Measurements from ENCODE around the gene C5. TPM values are rescaled to one million over a fixed set of nuclear protein-coding genes. Genes with fewer than 3 reads are reported as not detected.

The C5 gene
- total and polyA plus RNA-seq, 2 donors from 2014 or later, result 3.5 to 4.6 TPM

DNA sequence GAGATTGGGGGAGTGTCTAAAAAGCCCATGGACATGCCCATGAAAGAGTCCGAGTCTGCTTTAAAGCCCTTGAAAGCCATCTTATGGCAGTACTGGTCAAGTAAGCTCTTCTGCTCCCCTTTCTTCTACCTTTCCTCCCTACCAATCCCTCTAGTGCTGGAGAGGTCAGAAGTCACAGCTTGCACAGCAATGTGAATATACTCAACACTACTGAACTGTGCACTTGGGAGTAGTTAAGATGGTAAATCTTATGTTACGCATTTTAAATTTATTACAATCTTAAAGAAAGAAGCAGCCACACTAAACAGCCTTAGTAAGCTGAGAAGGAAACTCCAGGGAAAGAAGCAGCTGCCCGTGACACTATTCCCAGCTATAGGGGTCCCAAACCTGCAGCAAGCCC lies 111.2 kb downstream of the C5 start:
- DNase-seq, result peak in 3 of 5 donors; percentile 41 to 80 (median 79)
- Histone ChIP-seq H3K4me1 (ENCODE audit: control insufficient read depth in 2 of 3, insufficient read depth in 2 of 3, low read depth in 1 of 3, low read length in 3 of 3) (peaks cover 2 to 29% (median 16%) of the 10 kb centered on the region in 3 donors), H3K27me3 (ENCODE audit: control insufficient read depth, insufficient read depth, low read length) (no peaks in the 10 kb centered on the region), H3K27ac (ENCODE audit: low read depth in 2 of 2, low read length in 2 of 2) (no peak overlapping the region), H3K9me3 (ENCODE audit: control insufficient read depth in 2 of 3, insufficient read depth in 1 of 3, low read length in 3 of 3) (no peaks in the 10 kb centered on the region), H3K9ac (ENCODE audit: low read length in 3 of 3) (no peak overlapping the region), H3K36me3 (ENCODE audit: control insufficient read depth in 2 of 3, insufficient read depth in 3 of 3, low read length in 3 of 3) (no peaks in the 10 kb centered on the region), H3K4me3 (ENCODE audit: low read length in 3 of 3) (no peak overlapping the region)
- intact Hi-C loops (cut with DNase I), result no loop called here
- no peak for FAIRE-seq
- TF ChIP-seq, protein P1, sequence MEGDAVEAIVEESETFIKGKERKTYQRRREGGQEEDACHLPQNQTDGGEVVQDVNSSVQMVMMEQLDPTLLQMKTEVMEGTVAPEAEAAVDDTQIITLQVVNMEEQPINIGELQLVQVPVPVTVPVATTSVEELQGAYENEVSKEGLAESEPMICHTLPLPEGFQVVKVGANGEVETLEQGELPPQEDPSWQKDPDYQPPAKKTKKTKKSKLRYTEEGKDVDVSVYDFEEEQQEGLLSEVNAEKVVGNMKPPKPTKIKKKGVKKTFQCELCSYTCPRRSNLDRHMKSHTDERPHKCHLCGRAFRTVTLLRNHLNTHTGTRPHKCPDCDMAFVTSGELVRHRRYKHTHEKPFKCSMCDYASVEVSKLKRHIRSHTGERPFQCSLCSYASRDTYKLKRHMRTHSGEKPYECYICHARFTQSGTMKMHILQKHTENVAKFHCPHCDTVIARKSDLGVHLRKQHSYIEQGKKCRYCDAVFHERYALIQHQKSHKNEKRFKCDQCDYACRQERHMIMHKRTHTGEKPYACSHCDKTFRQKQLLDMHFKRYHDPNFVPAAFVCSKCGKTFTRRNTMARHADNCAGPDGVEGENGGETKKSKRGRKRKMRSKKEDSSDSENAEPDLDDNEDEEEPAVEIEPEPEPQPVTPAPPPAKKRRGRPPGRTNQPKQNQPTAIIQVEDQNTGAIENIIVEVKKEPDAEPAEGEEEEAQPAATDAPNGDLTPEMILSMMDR (IDR thresholded peaks at IDR 0.05; ENCODE audit: borderline replicate concordance, extremely low read depth, insufficient read depth), result no peak

DNA sequence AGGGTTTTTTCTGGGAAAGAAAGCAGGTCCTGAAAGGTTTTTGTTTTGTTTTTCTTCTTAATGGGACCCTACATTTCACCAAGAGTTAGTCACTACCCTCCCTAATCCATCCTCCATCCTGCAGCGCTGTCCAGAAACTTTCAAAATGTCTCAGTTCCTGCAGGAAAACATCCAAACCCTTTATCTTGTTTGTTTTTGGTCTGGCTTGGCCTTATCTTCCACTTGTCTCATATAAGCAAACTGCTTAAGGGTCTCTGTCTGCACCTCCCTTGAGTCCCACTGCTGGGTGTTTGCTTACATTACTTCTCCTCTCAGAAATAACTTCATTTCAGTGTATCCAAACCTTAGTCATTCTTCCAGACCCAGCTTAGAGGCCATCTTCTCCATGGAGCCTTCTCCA lies 112.5 kb downstream of the C5 start:
- Histone ChIP-seq H3K27me3 (ENCODE audit: control insufficient read depth, insufficient read depth, low read length) (no peaks in the 10 kb centered on the region), H3K4me1 (ENCODE audit: control insufficient read depth in 2 of 3, insufficient read depth in 2 of 3, low read depth in 1 of 3, low read length in 3 of 3) (peaks cover under 1 to 27% (median 10%) of the 10 kb centered on the region in 3 donors), H3K9ac (ENCODE audit: low read length in 3 of 3) (no peak overlapping the region), H3K27ac (ENCODE audit: low read depth in 2 of 2, low read length in 2 of 2) (no peak overlapping the region), H3K4me3 (ENCODE audit: low read length in 3 of 3) (no peak overlapping the region), H3K9me3 (ENCODE audit: control insufficient read depth in 2 of 3, insufficient read depth in 1 of 3, low read length in 3 of 3) (no peaks in the 10 kb centered on the region), H3K36me3 (ENCODE audit: control insufficient read depth in 2 of 3, insufficient read depth in 3 of 3, low read length in 3 of 3) (no peaks in the 10 kb centered on the region)
- FAIRE-seq, result no peak
- intact Hi-C loops (cut with DNase I), result no loop called here
- no peak for DNase-seq
- TF ChIP-seq, protein P1 (IDR thresholded peaks at IDR 0.05; ENCODE audit: borderline replicate concordance, extremely low read depth, insufficient read depth), result no peak

DNA sequence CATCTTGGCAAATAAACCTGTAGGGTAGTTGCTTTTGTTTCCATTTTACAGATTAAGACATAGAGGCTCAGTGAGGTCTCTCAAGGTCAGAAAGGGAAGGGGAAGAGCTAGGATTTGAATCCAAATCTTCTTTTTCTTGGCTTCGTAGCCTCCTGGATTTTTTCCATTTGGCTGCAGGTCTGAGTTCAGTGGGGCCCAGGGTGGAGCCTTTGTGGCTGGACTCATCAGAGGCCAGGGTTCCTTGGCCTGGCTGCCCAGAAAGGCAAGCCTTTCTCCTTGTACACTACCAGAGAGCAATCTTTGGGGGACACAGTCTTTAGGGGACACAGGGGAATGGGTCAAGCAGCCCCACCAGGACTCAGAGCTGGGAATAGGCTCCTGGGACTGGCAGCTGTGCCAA lies 112.9 kb downstream of the C5 start:
- peaks cover 0 to 27% (median 10%) of the 10 kb centered on the region in 3 donors for H3K4me1 ChIP-seq (ENCODE audit: control insufficient read depth in 2 of 3, insufficient read depth in 2 of 3, low read depth in 1 of 3, low read length in 3 of 3)
- DNase-seq (no peak), FAIRE-seq (no peak)
- H3K9ac ChIP-seq (ENCODE audit: low read length in 3 of 3), result no peak overlapping the region
- intact Hi-C loops (cut with DNase I), result no loop called here
- no peaks in the 10 kb centered on the region for H3K27me3 ChIP-seq (ENCODE audit: control insufficient read depth, insufficient read depth, low read length)
- no peaks in the 10 kb centered on the region for H3K9me3 ChIP-seq (ENCODE audit: control insufficient read depth in 2 of 3, insufficient read depth in 1 of 3, low read length in 3 of 3)
- no peaks in the 10 kb centered on the region for H3K36me3 ChIP-seq (ENCODE audit: control insufficient read depth in 2 of 3, insufficient read depth in 3 of 3, low read length in 3 of 3)
- H3K4me3 ChIP-seq (ENCODE audit: low read length in 3 of 3), result no peak overlapping the region
- TF ChIP-seq, protein P1 (IDR thresholded peaks at IDR 0.05; ENCODE audit: borderline replicate concordance, extremely low read depth, insufficient read depth), result no peak
- no peak overlapping the region for H3K27ac ChIP-seq (ENCODE audit: low read depth in 2 of 2, low read length in 2 of 2)

DNA sequence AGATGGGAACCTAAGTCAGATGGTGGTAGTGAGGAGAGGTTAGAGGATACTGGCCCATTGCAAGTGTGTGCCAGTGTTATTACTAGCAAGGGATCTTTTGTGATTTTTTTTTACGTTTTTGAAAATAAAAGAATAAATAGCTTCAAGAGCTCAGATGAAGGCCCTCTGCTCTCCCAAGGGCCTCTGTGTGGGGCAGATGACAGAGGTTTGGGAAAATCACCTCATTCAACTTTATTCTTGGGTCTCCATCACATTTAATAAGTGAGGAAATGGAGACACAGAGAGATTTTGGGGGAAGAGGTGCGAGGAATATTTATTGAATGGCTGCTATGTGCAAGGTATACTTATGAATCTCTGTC lies 113.3 kb downstream of the C5 start:
- no peaks in the 10 kb centered on the region for H3K27me3 ChIP-seq (ENCODE audit: control insufficient read depth, insufficient read depth, low read length)
- no peak for DNase-seq
- H3K4me1 ChIP-seq (ENCODE audit: control insufficient read depth in 2 of 3, insufficient read depth in 2 of 3, low read depth in 1 of 3, low read length in 3 of 3), result peaks cover 0 to 29% (median 14%) of the 10 kb centered on the region in 3 donors
- H3K36me3 ChIP-seq (ENCODE audit: control insufficient read depth in 2 of 3, insufficient read depth in 3 of 3, low read length in 3 of 3), result no peaks in the 10 kb centered on the region
- no peak overlapping the region for H3K9ac ChIP-seq (ENCODE audit: low read length in 3 of 3)
- intact Hi-C loops (cut with DNase I), result no loop called here
- TF ChIP-seq, protein P1 (IDR thresholded peaks at IDR 0.05; ENCODE audit: borderline replicate concordance, extremely low read depth, insufficient read depth), result no peak
- peak overlapping the region in 1 of 2 donors; percentile 86 for H3K27ac ChIP-seq (ENCODE audit: low read depth in 2 of 2, low read length in 2 of 2)
- H3K4me3 ChIP-seq (ENCODE audit: low read length in 3 of 3), result no peak overlapping the region
- no peak for FAIRE-seq
- H3K9me3 ChIP-seq (ENCODE audit: control insufficient read depth in 2 of 3, insufficient read depth in 1 of 3, low read length in 3 of 3), result no peaks in the 10 kb centered on the region

Measured in kidney (tissue), 14 donors.